SU-DHL-6 (cell line): ENCODE data around the gene C17orf113.

Source experiments
- H2AFZ ChIP-seq: fragments of 200-600 bp; sonication (generic); 2 replicates; pipeline ENCODE4 v1.6.1; 2014; ENCODE audit warnings: low read depth, mild to moderate bottlenecking, moderate library complexity, mixed read lengths, antibody characterized with exemption, low read length; ENCODE audit not compliant: severe bottlenecking
- H3F3A ChIP-seq: fragments of 200-600 bp; shearing (Covaris generic); 2 replicates; pipeline ENCODE4 v1.6.0; 2016; ENCODE audit warnings: antibody characterized with exemption, mild to moderate bottlenecking; ENCODE audit not compliant: insufficient read depth
- H3K27ac ChIP-seq: fragments of 200-600 bp; sonication (generic); 2 replicates; pipeline ENCODE4 v1.5.1; 2016; ENCODE audit warnings: low read depth, mild to moderate bottlenecking, low read length, moderate library complexity, mixed read lengths
- H3K27me3 ChIP-seq: fragments of 200-600 bp; sonication (generic), shearing (Covaris generic); 2 replicates; pipeline ENCODE4 v1.6.0; 2014; ENCODE audit warnings: mild to moderate bottlenecking, low read length
- H3K36me3 ChIP-seq: fragments of 200-600 bp; sonication (generic); 2 replicates; pipeline ENCODE4 v1.6.1; 2014; ENCODE audit warnings: mild to moderate bottlenecking, low read length, mixed read lengths
- H3K4me2 ChIP-seq: fragments of 300-600, 200-600 bp; shearing (Covaris generic), sonication (generic); 2 replicates; pipeline ENCODE4 v1.6.0; 2014; ENCODE audit warnings: low read length, low read depth, mild to moderate bottlenecking; ENCODE audit not compliant: poor library complexity, severe bottlenecking
- H3K4me3 ChIP-seq: fragments of 200-600 bp; sonication (generic); 2 replicates; pipeline ENCODE4 v1.5.1; 2014; ENCODE audit warnings: antibody characterized with exemption, low read length, mild to moderate bottlenecking, mixed read lengths; ENCODE audit not compliant: insufficient read depth, poor library complexity, severe bottlenecking
- H3K79me2 ChIP-seq: fragments of 200-600 bp; sonication (generic); 2 replicates; pipeline ENCODE4 v1.6.1; 2014; ENCODE audit warnings: mild to moderate bottlenecking, low read length, moderate library complexity; ENCODE audit not compliant: insufficient read depth
- H3K9ac ChIP-seq: fragments of 200-600 bp; sonication (generic); 2 replicates; pipeline ENCODE4 v1.7.0; 2014; ENCODE audit warnings: mild to moderate bottlenecking, low read length
- H3K9me2 ChIP-seq: fragments of 200-600 bp; sonication (generic); replicated peaks from 2 replicates; pipeline ENCODE4 v1.6.1; 2014; ENCODE audit warnings: low read length; ENCODE audit not compliant: insufficient read depth
- H3K9me3 ChIP-seq: fragments of 200-600 bp; sonication (generic); 2 replicates; pipeline ENCODE4 v1.6.1; 2014; ENCODE audit warnings: low read length, mixed read lengths; ENCODE audit not compliant: insufficient read depth
- H4K20me1 ChIP-seq: fragments of 200-600 bp; sonication (generic); 2 replicates; pipeline ENCODE4 v1.6.1; 2014; ENCODE audit warnings: low read depth, mild to moderate bottlenecking, antibody characterized with exemption, low read length, moderate library complexity, mixed read lengths
- CTCF ChIP-seq: fragments of 200-600 bp; sonication (generic); IDR thresholded peaks from one replicate; pipeline ENCODE4 v1.5.1; 2017; ENCODE audit warnings: antibody characterized with exemption, mild to moderate bottlenecking, low read length, moderate library complexity; ENCODE audit not compliant: insufficient read depth, poor library complexity, severe bottlenecking
- EZH2phosphoT487 ChIP-seq: fragments of 200-600 bp; sonication (generic), shearing (Covaris generic); conservative IDR thresholded peaks from 2 replicates; pipeline ENCODE4 v1.6.1; 2018; ENCODE audit warnings: mild to moderate bottlenecking, antibody characterized with exemption, low read length, moderate library complexity, mixed read lengths

C17orf113 gene

GRCh38 chr17:42068979-42069378 lies 18.6 kb upstream of the C17orf113 start:
- no peak overlapping the region for H3K9ac ChIP-seq
- no peaks in the 10 kb centered on the region for H3K9me3 ChIP-seq
- no peaks in the 10 kb centered on the region for H3F3A ChIP-seq
- H3K27ac ChIP-seq, result no peak overlapping the region
- H3K9me2 ChIP-seq, result no peaks in the 10 kb centered on the region
- no peaks in the 10 kb centered on the region for H3K36me3 ChIP-seq
- no peaks in the 10 kb centered on the region for H3K79me2 ChIP-seq
- H3K27me3 ChIP-seq, result no peaks in the 10 kb centered on the region
- no peak overlapping the region for H2AFZ ChIP-seq
- H3K4me3 ChIP-seq, result no peak overlapping the region
- no peak overlapping the region for H3K4me2 ChIP-seq
- no peak for TF ChIP-seq CTCF
- no peak for TF ChIP-seq EZH2phosphoT487
- H4K20me1 ChIP-seq, result no peaks in the 10 kb centered on the region

- H3K27ac ChIP-seq, result no peak overlapping the region
- H4K20me1 ChIP-seq, result no peaks in the 10 kb centered on the region
- H3K9me3 ChIP-seq, result no peaks in the 10 kb centered on the region
- H3K9me2 ChIP-seq, result no peaks in the 10 kb centered on the region
- no peaks in the 10 kb centered on the region for H3K36me3 ChIP-seq
- H3K4me2 ChIP-seq, result no peak overlapping the region
- no peaks in the 10 kb centered on the region for H3K79me2 ChIP-seq
- no peak overlapping the region for H2AFZ ChIP-seq
- no peak overlapping the region for H3K4me3 ChIP-seq
- H3K9ac ChIP-seq, result no peak overlapping the region
- H3F3A ChIP-seq, result no peaks in the 10 kb centered on the region
- H3K27me3 ChIP-seq, result no peaks in the 10 kb centered on the region
- TF ChIP-seq CTCF (peak; percentile 96), EZH2phosphoT487 (no peak)
Observed at GRCh38 chr17:42067371-42068091, 17.1 kb upstream of the C17orf113 start.

- Histone ChIP-seq H3K27ac (no peak overlapping the region), H3K9me3 (no peaks in the 10 kb centered on the region), H3K36me3 (no peaks in the 10 kb centered on the region), H3F3A (no peaks in the 10 kb centered on the region), H3K9ac (no peak overlapping the region), H4K20me1 (no peaks in the 10 kb centered on the region), H3K4me3 (no peak overlapping the region), H3K27me3 (no peaks in the 10 kb centered on the region), H3K79me2 (no peaks in the 10 kb centered on the region), H3K4me2 (no peak overlapping the region), H3K9me2 (no peaks in the 10 kb centered on the region), H2AFZ (no peak overlapping the region)
- no peak for TF ChIP-seq EZH2phosphoT487
Observed at GRCh38 chr17:42065201-42065600, 14.8 kb upstream of the C17orf113 start.

- Histone ChIP-seq H3F3A (no peaks in the 10 kb centered on the region), H3K79me2 (no peaks in the 10 kb centered on the region), H3K4me2 (no peak overlapping the region), H3K9me3 (no peaks in the 10 kb centered on the region), H3K27me3 (no peaks in the 10 kb centered on the region), H3K36me3 (no peaks in the 10 kb centered on the region), H3K9me2 (no peaks in the 10 kb centered on the region), H3K4me3 (no peak overlapping the region), H3K27ac (no peak overlapping the region), H4K20me1 (no peaks in the 10 kb centered on the region), H3K9ac (no peak overlapping the region), H2AFZ (no peak overlapping the region)
- no peak for TF ChIP-seq CTCF
- TF ChIP-seq EZH2phosphoT487, result no peak
Observed at GRCh38 chr17:42062681-42063080, 12.3 kb upstream of the C17orf113 start.
